ENCODE measurements around the gene FKBP7. TPM values are rescaled to one million over a fixed set of nuclear protein-coding genes. Genes with fewer than 3 reads are reported as not detected.

The FKBP7 gene
- total RNA-seq, 3 donors from 2014 or later: 10.5 to 20.8 (median 16.7) TPM

GRCh38 chr2:178469219-178469849 is 9.1 kb downstream of the FKBP7 start:
- TF ChIP-seq POLR2AphosphoS5 (IDR thresholded peaks at IDR 0.05): no peak
- TF ChIP-seq POLR2A (IDR thresholded peaks at IDR 0.05): no peak
- no peak for TF ChIP-seq CTCF (IDR thresholded peaks at IDR 0.05)
- H3K4me1 ChIP-seq: no peaks in the 10 kb centered on the region
- intact Hi-C loops (cut with DNase I; ENCODE audit: low total_unique reads): no loop called here
- no peaks in the 10 kb centered on the region for H3K9me3 ChIP-seq
- no peaks in the 10 kb centered on the region for H3K36me3 ChIP-seq
- no peak for DNase-seq (ENCODE audit: low spot score in 2 of 2)
- H3K27me3 ChIP-seq: no peaks in the 10 kb centered on the region
- H3K4me3 ChIP-seq: no peak overlapping the region
- H3K27ac ChIP-seq: no peak overlapping the region

- no peaks in the 10 kb centered on the region for H3K27me3 ChIP-seq
- H3K4me3 ChIP-seq: no peak overlapping the region
- no peaks in the 10 kb centered on the region for H3K4me1 ChIP-seq
- DNase-seq (ENCODE audit: low spot score in 2 of 2): no peak
- no peak for TF ChIP-seq CTCF (IDR thresholded peaks at IDR 0.05)
- no peak for TF ChIP-seq POLR2A (IDR thresholded peaks at IDR 0.05)
- no peak for TF ChIP-seq POLR2AphosphoS5 (IDR thresholded peaks at IDR 0.05)
- no peaks in the 10 kb centered on the region for H3K9me3 ChIP-seq
- H3K27ac ChIP-seq: no peak overlapping the region
- no peaks in the 10 kb centered on the region for H3K36me3 ChIP-seq
- intact Hi-C loops (cut with DNase I; ENCODE audit: low total_unique reads): no loop called here
Observed at GRCh38 chr2:178457390-178457886, 21.0 kb downstream of the FKBP7 start.

- no peaks in the 10 kb centered on the region for H3K27me3 ChIP-seq
- no peaks in the 10 kb centered on the region for H3K9me3 ChIP-seq
- no peak overlapping the region for H3K27ac ChIP-seq
- DNase-seq (ENCODE audit: low spot score in 2 of 2): no peak
- intact Hi-C loops (cut with DNase I; ENCODE audit: low total_unique reads): no loop called here
- H3K4me3 ChIP-seq: no peak overlapping the region
- H3K36me3 ChIP-seq: no peaks in the 10 kb centered on the region
- TF ChIP-seq POLR2A (IDR thresholded peaks at IDR 0.05) (no peak), CTCF (IDR thresholded peaks at IDR 0.05) (no peak), POLR2AphosphoS5 (IDR thresholded peaks at IDR 0.05) (no peak)
- no peaks in the 10 kb centered on the region for H3K4me1 ChIP-seq
Observed at GRCh38 chr2:178455947-178456346, 22.5 kb downstream of the FKBP7 start.

GRCh38 chr2:178452870-178453269 is 25.5 kb downstream of the FKBP7 start:
- Histone ChIP-seq H3K4me1 (peaks cover 0 to 11% of the 10 kb centered on the region in 2 donors), H3K27ac (no peak overlapping the region), H3K9me3 (no peaks in the 10 kb centered on the region), H3K4me3 (no peak overlapping the region), H3K36me3 (no peaks in the 10 kb centered on the region), H3K27me3 (no peaks in the 10 kb centered on the region)
- intact Hi-C loops (cut with DNase I; ENCODE audit: low total_unique reads): no loop called here
- no peak for TF ChIP-seq POLR2AphosphoS5 (IDR thresholded peaks at IDR 0.05)
- TF ChIP-seq POLR2A (IDR thresholded peaks at IDR 0.05): no peak
- no peak for TF ChIP-seq CTCF (IDR thresholded peaks at IDR 0.05)
- no peak for DNase-seq (ENCODE audit: low spot score in 2 of 2)

- no peak for TF ChIP-seq POLR2A (IDR thresholded peaks at IDR 0.05)
- no peak for TF ChIP-seq POLR2AphosphoS5 (IDR thresholded peaks at IDR 0.05)
- TF ChIP-seq CTCF (IDR thresholded peaks at IDR 0.05): no peak
- no peak for DNase-seq (ENCODE audit: low spot score in 2 of 2)
- Histone ChIP-seq H3K27me3 (no peaks in the 10 kb centered on the region), H3K27ac (peak overlapping the region in 1 of 2 donors; percentile 96), H3K4me1 (peaks cover 0 to 11% of the 10 kb centered on the region in 2 donors), H3K9me3 (no peaks in the 10 kb centered on the region), H3K4me3 (peak overlapping the region in 1 of 3 donors; percentile 67), H3K36me3 (no peaks in the 10 kb centered on the region)
- intact Hi-C loops (cut with DNase I; ENCODE audit: low total_unique reads): no loop called here
Observed at GRCh38 chr2:178452334-178452733, 26.1 kb downstream of the FKBP7 start.
